Mucosa of descending colon (tissue), 3 donors: ENCODE results near the gene OLFM1. TPM values are rescaled to one million over a fixed set of nuclear protein-coding genes. Genes with fewer than 3 reads are reported as not detected.

Experiments used
- ATAC-seq: fragments of 200-7000 bp; cut with Tn5 transposase; one replicate; pipeline ENCODE4 v1.9.1; 2020; ENCODE audit warnings: mild to moderate bottlenecking, moderate library complexity
- DNase-seq, 3 donors: peaks; one replicate each; pipeline ENCODE4 v3.0.0-alpha.2; 2020
- H3K36me3 ChIP-seq: fragments of 200-600 bp; one replicate; pipeline ENCODE4 v1.8.0; 2021; ENCODE audit warnings: low read depth, mild to moderate bottlenecking
- H3K4me1 ChIP-seq: fragments of 200-600 bp; one replicate; pipeline ENCODE4 v1.8.0; 2021; ENCODE audit warnings: low read depth, mild to moderate bottlenecking
- H3K4me3 ChIP-seq: fragments of 200-600 bp; one replicate; pipeline ENCODE4 v1.8.0; 2021; ENCODE audit warnings: mild to moderate bottlenecking
- H3K9me3 ChIP-seq: fragments of 200-600 bp; one replicate; pipeline ENCODE4 v1.8.0; 2021; ENCODE audit warnings: mild to moderate bottlenecking
- CTCF ChIP-seq: fragments of 200-600 bp; IDR thresholded peaks from one replicate; pipeline ENCODE4 v1.8.0; 2022; ENCODE audit warnings: antibody characterized with exemption, mild to moderate bottlenecking
- intact Hi-C, 2 donors: fragments of 100-400 bp; cut with DNase I in 1 of 2; cut with micrococcal nuclease in 1 of 2; formaldehyde crosslinking; loops; one replicate each; pipeline versions ENCODE4 v1.11.0 to v1.11.1; 2022; cut with DNase I, micrococcal nuclease
- total RNA-seq, 3 donors: library from RNA; stranded (reverse); fragmentation: NEBNext Ultra II Directional in 2 of 3; extraction: Animal tissue kit (Norgen Biotek cat#: 25700) in 2 of 3; gene quantifications; one replicate each; pipeline versions ENCODE4 v1.2.1 to v1.2.4, GENCODE V29; 2021 to 2023
- donor health status: DM: no; HTN: no; CAD: no; lungs with moderate emphysema.
- donor health status: DM: no; HTN: no; CAD: no.
- donor health status: DM: no; HTN: yes; CAD: no.

OLFM1 gene
- total RNA-seq, 3 donors from 2014 or later = 4.6 to 17.7 (median 13.9) TPM

DNA sequence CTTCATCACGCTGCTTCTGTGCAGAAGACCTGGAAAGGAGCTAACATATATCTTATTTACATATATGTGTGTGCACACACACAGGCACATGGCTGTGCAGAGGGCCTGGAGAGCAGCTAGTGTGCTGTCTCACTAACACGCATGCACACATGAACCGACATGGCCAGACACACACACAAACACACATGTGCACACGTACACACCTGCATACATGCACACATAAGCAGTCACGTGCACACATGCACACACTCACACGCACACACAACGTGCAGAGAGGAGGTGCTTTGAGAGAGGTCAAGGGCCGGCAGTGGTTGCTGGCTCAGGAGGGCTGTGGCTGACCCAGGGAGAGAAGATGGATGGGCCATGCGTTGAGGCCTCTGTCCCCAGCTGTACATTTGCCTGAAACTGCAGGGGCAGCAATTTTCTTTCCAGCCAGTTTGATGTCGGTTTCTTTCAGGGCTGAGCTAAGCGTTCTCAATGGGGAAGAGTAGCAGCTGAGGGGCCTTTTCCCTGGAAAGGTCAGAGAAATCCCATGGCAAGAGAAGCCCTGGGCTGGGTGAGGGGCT lies 66.7 kb downstream of the OLFM1 start:
- no peak for TF ChIP-seq CTCF
- intact Hi-C loops = no loop called here

DNA sequence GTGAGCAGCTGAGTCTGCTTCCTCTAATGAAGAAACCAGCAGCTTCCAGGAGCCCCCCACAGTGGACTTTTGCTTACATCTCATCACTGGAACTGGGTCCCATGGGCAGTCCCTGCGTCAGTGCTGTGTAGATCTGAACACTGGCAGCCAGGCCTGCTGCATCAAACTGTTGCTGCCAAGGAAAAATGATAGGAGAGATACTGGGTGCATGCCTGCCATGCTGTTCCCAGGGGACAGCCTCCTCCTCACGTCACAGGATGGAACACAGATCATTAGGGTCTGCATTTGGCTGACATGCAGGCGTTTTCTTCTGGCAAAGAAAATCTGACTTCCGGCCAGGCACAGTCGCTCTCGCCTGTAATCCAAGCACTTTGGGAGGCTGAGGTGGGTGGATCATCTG lies 67.9 kb downstream of the OLFM1 start:
- ATAC-seq (no peak), DNase-seq (no peak)
- no peak overlapping the region for H3K4me3 ChIP-seq
- no peaks in the 10 kb centered on the region for H3K4me1 ChIP-seq
- H3K36me3 ChIP-seq = no peaks in the 10 kb centered on the region
- H3K9me3 ChIP-seq = no peaks in the 10 kb centered on the region
- intact Hi-C loops = no loop called here
- TF ChIP-seq CTCF = no peak

More for the DNA sequence above, 66.7 kb downstream of the OLFM1 start:
- no peaks in the 10 kb centered on the region for H3K36me3 ChIP-seq
- ATAC-seq (no peak), DNase-seq (no peak)
- no peaks in the 10 kb centered on the region for H3K9me3 ChIP-seq
- H3K4me3 ChIP-seq = no peak overlapping the region
- H3K4me1 ChIP-seq = no peaks in the 10 kb centered on the region

- peak; percentile 56 for ATAC-seq
- no peak for TF ChIP-seq CTCF
- intact Hi-C loops = no loop called here
Measured at GRCh38 chr9:135156525-135157510, 69.3 kb downstream of the OLFM1 start.

DNA sequence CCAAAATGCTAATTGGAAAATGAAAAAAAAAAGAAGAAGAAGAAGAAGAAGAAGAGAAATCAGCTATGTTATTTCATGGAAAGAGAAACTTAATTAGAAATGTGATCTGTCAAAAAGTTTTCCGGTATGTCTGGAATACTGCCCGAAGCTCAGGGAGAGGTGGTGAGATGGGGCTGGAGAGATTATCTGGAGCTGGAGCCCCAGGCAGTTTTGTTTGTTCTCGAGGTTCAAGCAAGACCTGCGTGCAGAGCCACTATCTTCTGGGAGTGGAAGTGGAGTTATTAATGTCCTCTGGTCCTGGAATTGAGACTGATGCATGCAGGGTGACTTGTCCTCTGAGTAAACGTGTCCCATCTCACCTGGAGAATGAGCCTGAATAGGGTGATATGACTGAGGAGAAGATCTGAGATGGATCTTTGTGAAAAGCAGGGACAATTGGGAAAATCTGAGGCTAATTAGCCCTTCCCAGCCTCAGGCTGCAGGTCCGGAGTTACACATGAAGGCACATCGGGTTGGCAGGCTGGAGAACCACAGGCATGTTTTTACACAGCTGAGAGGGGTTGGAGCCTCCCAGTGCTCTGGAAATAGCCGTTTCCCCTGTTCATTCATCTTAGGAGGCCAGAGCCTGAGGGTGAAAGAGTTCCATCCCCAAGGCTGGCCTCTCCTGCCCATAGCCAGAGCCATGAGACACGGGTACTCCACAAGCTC lies 70.5 kb downstream of the OLFM1 start:
- TF ChIP-seq CTCF = no peak

More at GRCh38 chr9:135156525-135157510, 69.3 kb downstream of the OLFM1 start:
- no peaks in the 10 kb centered on the region for H3K9me3 ChIP-seq
- H3K4me3 ChIP-seq = no peak overlapping the region
- H3K4me1 ChIP-seq = no peaks in the 10 kb centered on the region
- DNase-seq = peak in 2 of 3 donors; percentile 58 to 66
- H3K36me3 ChIP-seq = no peaks in the 10 kb centered on the region

DNA sequence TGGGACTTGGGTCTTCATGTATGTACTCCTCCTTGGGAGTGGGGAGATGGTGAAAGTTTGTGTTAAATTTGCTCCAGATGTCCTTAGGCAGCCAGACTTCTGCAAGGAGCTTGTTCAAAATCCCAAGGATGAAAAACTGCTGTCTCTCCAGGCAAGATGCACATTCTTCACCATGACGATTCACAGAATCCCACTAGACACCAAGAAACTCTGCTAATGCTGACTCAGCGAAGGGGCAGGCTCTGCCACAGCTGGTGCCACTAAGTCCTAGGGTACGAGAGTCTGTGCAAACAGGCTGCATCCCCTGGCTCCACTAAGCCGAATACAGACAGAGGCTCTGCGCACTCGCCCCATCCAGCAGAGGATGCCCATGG lies 71.1 kb downstream of the OLFM1 start:
- ATAC-seq (no peak), DNase-seq (no peak)
- Histone ChIP-seq H3K4me3 (no peak overlapping the region), H3K9me3 (no peaks in the 10 kb centered on the region), H3K36me3 (no peaks in the 10 kb centered on the region), H3K4me1 (no peaks in the 10 kb centered on the region)
- no peak for TF ChIP-seq CTCF
- intact Hi-C loops = no loop called here

More for the DNA sequence above, 70.5 kb downstream of the OLFM1 start:
- Histone ChIP-seq H3K9me3 (no peaks in the 10 kb centered on the region), H3K36me3 (no peaks in the 10 kb centered on the region), H3K4me1 (no peaks in the 10 kb centered on the region), H3K4me3 (no peak overlapping the region)
- ATAC-seq (no peak), DNase-seq (no peak)
- intact Hi-C loops = no loop called here
